Putamen (tissue), 1 donor: ENCODE results near the gene PIK3R5.
A peak's percentile ranks its signal among the peaks of the same experiment; 100 is the strongest.
"Not testable (repeated sequence)": the region's sequence is repeated elsewhere in the genome, so short reads cannot be mapped to it uniquely, and the experiment has no call there.

Experiments
- DNase-seq: peaks from one replicate; pipeline ENCODE4 v3.0.0-alpha.2; 2016; ENCODE audit warnings: low spot score

The PIK3R5 gene, protein sequence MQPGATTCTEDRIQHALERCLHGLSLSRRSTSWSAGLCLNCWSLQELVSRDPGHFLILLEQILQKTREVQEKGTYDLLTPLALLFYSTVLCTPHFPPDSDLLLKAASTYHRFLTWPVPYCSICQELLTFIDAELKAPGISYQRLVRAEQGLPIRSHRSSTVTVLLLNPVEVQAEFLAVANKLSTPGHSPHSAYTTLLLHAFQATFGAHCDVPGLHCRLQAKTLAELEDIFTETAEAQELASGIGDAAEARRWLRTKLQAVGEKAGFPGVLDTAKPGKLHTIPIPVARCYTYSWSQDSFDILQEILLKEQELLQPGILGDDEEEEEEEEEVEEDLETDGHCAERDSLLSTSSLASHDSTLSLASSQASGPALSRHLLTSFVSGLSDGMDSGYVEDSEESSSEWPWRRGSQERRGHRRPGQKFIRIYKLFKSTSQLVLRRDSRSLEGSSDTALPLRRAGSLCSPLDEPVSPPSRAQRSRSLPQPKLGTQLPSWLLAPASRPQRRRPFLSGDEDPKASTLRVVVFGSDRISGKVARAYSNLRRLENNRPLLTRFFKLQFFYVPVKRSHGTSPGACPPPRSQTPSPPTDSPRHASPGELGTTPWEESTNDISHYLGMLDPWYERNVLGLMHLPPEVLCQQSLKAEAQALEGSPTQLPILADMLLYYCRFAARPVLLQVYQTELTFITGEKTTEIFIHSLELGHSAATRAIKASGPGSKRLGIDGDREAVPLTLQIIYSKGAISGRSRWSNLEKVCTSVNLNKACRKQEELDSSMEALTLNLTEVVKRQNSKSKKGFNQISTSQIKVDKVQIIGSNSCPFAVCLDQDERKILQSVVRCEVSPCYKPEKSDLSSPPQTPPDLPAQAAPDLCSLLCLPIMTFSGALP

DNA sequence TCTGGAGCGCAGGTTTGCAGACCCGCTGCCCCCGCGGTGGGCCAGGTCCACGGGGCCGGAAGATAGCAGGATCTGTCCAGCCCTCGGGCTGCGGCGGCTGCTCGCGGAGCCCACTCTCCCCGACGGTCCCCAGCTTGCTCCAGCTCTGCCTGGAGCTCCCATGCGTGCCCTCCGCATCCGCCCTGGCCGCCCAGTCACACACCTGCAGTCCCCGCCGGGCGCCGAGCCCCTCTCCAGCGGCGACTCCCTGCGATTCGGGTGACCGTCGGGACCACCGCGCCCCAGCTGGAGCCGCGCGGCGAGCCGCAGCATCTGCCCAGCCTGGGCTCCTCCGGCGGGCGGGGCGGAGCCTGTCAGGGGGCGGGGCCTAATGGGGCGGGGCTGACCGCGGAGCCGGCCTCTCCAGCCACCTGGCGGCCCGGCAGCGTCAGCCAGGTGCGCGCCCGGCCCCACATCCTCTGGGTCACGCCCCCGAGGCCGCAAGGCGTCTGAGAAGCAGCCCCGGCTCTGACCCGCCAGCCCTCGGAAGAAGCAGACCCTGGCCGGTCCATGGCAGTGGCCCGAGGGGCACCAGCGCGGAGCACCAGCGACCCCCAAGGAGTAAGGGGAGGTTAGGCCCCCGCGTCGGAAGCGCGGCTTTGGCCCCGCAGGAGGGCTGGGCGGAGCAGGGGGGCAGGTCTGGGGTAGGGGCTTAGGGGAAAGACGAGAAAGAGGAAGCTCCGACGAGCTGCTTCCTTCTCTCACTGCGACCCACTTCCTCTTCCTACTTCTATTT lies at the start of gene PIK3R5:
Gene PIK3R5 (minus strand): TSS at position 314 of the 775 bp plus-strand sequence. CDS start 54,213 bp downstream, outside the sequence.
- DNase-seq, result no peak

DNA sequence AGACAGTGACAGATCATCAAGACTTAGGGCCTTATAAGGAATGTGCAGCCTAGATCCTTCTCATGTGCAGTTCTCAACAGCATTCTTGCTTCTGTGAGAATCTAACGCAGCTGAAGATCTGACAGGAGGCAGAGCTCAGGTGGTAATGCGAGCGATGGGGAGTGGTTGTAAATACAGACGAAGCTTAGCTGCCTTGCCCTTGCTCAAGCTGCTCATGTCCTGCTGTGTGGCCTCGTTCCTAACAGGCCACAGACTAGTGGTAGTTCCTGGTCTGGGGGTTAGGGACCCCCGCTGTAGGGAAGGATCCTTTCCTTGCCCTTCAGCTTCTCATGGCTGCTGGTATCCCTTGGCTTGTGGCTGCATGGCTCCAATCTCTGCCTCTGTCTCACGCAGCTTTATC lies 45.5 kb upstream of the PIK3R5 start:
- DNase-seq, result no peak

DNA sequence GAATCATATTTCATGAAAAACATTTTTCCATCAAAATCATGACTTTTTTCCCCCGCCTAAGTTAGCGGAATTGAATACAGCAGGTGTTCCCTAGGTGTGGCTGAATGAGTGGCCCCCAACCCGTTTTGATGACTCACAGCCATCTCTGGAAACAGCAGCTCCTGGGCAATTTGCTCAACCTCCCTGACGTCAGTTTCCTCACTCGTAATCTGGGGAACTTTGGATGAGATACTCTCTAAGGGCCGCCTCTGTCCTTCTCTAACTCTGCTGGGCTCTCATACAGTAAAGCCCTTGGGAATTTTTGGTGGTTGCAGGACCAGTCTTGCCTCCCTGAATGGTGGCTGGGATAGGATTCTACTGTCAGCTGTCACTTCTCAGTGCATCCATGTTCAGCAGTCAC lies 44.2 kb upstream of the PIK3R5 start:
- DNase-seq, result no peak

DNA sequence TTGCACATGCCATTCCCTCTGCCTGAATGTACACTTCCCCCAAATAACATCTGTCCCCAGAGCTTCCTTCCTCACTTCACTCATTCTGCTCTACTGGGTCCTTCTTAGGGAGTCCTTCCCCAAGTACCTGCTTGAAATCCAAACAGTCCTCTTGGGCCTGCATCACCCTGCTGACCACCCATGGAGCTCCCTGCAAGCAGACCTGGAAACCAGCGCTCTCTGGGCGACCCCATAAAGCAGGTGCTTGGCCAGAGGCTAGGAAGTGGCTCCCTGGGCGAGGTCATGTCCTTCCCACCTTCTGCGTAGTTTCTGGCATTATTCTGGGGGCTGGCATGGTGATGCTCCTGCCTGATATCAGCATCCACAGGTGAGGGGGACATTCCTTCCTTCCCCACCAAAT lies 43.6 kb upstream of the PIK3R5 start:
- no peak for DNase-seq

DNA sequence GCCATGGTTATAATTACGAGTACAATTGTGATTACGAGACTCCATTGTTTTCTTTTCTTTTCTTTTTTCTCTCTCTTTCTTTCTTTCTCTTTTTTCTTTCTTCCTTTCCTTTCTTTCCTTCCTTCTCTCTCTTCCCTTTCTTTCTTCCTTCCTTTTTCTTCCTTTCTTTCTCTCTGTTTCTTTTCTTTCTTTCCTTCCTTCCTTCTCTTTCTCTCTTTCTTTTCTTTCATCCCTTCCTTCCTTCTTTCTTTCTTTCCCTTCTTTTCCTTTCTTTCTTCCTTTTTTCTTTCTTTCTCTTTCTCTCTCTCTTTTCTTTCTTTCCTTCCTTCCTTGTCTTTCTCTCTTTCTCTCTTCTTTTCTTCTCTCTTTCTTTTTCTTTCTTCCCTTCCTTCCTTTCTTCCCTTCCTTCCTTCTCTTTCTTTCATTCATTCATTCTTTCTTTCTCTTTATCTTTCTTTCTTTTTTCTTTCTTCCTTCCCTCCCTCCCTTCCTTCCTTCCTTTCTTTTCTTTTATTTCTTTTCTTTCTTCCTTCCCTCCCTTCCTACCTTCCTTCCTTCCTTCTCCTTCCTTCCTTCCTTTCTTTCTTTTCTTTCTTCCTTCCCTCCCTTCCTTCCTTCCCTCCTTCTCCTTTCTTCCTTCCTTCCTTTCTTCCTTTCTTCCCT lies 41.7 kb upstream of the PIK3R5 start:
- no peak for DNase-seq

DNA sequence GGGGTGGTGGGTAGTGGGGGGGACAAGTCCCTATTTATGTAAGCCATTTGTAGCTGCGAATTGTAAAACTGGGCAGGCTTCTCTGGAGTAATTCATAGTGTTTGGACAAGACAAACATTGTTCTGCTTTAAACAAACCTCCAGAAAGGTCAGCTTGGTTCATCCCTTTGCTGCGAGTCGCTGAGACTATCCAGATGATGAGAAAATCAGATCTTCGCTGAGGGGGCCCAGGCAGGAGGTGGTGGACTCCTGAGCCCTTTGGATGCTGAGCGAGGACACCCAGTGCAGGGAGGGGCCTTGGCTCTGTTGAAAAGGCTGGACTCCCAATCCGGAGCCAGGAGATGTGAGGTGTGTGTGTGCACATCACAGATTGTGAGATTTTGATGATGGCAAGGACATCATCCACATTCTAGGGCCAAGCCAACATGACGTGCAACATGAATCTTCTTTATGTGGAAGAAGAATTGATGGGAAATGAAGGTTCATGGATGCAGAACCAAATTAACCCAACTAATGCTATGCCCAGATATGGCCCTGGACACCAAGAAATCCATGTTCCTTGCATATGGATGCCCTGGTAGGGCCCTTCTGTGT lies 40.8 kb upstream of the PIK3R5 start:
- DNase-seq, result no peak

DNA sequence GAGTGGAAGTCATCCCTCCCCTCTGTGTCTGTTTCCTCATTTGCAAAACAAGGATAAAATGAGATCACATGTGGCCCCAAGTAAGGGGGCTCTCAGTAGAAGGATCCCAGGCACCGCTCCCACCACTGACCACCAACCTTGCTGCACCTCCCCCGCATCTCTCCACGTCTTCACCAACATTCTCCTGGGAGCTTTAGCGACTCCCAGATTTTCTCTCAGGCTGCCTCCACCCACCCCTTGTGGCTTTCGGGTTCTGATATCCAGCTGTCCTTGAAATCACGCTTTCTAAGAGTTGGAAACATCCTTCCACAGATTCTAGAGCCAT lies 39.4 kb upstream of the PIK3R5 start:
- DNase-seq, result no peak

DNA sequence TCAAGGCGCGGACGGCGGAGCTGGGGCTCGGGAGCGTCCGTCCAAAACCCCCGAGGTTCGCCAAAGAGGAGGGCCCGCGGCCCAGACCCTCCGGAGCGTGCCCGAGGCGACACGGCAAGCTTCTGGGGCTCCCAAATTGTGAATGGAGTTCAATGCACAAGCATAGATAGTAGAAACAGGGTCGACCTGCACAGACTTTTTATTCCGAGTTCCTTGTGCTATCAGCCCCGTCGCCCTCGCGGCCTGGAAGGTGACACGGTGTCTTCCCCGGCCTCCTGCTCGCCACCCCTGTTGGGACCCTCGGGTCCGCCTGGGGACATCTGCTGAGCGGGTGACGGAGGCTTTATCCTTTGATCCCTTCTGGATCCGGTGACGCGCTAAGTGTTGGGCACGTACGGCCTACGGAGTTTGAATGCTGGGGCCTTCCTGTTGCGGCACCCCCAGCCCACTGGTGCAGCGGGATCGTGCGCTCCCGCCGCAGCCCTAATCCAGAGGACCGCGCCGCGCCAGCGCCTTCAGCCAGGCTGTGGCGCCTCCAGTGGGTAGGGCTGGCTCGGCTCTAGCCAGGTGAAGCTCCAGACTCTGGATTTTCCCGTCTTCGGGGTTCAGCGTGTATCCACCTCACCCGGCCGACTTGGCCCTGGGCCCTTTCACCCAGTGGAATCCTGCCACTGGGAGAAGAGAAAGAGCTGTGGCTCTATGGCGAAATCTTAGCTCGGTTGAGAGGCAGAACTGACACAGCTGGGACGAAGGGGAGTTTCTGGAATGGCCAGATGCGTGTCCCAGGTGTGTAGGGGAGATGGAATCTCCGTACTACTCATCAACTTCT lies 38.8 kb upstream of the PIK3R5 start:
- DNase-seq, result no peak

DNA sequence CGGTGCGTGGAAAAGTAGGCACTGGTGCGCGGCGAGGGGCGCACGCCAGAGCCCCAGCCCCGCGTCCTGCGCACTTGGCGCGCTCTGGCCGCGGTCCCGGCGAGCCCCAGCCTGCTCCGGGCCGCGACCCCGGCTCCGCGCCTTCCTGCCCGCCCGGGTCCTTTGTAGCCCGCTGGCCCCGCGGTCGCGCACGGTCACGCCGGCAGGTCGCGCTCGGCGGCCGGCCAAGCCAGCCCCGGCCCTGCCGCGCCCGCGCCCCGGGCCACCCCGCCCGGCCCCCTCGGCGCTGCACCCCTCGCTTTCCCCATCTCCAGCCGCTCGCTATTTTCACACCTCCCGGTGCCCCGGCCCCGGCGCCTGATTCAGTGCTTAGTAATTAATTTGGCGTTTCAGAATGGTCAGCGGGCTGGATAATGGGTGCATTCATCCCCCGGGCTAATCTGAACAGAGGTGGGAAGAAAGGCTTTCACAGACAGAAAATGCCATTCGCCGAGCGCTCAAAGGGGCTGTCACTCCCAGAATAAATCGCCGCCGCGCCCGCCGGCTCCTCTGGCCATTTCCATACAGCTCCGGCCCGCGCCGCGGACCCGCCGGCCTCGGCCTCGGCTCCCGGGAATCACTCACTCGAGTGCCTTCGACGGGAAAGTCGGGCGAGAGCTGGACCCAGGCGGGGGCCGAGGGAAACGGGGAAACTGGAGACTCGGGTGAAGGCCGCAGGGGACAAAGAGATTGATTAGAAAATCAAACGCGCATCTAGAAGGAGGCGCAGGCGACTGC lies 38.0 kb upstream of the PIK3R5 start:
- DNase-seq, result no peak

DNA sequence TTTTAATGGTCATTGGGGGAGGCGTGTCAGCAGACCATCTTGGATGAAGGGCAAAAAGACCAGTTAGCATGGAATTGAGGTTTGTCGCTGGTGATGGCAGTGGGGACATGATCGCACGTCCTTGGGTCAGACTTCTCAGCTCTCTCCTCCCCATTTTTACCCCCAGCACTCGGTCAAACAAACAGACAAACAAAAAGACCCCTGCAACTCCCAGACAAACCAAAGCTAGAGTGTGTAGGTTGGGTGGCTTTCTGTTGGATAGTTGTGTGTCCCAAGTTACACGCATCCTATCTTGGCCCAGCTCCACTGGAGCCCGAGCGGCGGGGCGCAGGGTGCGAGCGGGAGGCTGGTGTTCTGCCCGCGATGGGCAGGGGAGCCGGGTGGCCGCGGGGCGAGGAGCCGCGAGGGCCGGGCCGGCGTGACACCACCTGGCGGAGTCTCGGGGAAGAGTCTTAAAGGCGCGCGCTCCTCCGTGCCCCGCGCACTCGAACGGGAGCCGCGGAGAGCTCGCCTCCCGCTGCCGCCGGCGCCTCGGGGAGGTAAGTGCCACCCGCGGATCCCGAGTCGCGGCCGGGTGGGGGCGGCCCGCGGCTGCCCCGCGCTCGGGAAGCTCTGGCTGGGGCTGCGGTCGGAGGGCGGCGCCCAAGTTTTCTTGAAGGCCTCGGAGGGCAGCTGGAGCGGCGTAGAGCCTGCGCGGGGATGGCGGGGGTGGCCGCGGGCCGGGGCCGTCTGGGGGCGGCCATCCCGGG lies 37.3 kb upstream of the PIK3R5 start:
- no peak for DNase-seq

DNA sequence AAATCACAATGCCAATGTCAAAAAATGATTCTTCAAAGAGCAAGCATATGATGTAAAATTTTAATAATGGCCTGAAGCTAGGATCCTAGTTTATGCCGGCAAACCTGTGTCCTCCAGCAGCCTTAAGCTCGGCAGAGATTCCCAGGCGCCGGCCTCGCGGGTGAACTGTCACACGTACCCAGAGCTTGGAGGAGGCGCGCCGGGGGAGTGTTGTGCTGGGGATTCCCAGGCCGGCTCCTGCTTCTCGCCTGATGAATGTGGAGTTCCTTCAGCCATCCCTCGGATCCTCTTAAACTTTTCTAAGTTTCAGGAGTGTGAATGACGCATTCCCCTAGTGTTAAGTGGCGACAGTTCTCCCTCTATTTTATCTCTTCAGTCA lies 36.7 kb upstream of the PIK3R5 start:
- no peak for DNase-seq

DNA sequence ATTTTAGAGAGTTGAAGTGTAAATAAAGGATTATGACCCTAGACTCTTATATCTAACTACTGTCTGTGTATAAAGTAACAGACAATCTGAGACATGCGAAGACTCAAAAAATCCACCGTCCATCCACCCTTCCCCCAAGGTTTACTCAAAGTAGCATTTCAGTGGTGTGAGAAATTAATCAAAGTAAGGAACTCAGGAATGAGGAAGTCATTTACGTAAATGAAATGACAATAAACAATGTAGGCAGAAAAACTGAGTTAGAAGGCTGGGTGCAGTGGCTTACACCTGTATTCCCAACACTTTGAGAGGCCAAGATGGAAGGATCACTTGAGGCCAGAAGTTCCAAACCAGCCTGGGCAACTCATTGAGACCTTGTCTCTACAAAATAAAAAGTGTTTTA lies 36.1 kb upstream of the PIK3R5 start:
- DNase-seq, result no peak

DNA sequence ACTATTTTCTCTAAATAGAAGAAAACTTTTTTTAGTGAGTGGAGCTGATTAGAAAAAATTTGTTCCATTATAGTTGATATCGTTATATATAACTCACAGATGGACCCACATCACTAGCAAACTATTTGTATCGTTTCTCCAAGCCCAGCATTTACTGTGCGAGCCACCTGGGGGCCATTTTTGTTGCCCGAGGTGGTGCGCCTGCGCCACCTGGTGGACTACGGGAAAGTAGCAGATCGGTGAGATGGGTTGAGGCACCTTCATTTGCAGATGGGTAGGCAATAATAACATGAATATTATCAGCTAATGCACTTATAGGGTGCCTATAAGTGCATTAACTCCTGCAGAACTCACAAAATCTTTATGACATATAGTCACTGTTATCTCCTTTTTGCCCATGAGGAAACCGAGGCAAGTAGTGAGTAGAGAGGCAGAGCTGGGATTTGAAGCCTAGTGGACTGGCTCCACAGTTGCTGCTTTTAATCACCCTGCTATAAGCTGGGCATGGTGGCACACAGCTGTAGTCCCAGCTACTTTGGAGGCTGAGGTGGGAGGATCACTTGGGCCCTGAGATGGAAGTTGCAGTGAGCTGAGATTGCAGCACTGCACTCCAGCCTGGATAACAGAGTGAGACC lies 32.6 kb upstream of the PIK3R5 start:
- DNase-seq, result no peak

DNA sequence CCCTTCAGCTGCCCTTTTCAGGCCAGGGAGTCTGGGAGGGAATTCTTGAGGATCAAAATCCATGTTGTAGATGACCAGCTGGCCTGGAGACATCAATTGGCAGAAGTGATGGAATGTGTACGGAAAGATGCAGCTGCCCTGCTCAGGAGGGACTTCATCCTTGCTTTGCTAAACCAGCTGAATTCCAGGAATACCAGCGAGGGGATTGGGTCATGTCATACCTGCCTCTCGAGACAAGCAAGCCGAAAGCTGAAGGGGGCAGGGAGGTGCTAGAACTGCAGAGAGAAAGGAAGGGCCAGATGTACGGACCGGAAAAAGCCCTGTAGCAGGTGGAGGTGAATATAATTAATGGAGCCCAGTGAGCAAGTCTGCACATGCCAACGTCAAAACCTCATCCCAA lies 30.2 kb upstream of the PIK3R5 start:
- DNase-seq, result no peak

DNA sequence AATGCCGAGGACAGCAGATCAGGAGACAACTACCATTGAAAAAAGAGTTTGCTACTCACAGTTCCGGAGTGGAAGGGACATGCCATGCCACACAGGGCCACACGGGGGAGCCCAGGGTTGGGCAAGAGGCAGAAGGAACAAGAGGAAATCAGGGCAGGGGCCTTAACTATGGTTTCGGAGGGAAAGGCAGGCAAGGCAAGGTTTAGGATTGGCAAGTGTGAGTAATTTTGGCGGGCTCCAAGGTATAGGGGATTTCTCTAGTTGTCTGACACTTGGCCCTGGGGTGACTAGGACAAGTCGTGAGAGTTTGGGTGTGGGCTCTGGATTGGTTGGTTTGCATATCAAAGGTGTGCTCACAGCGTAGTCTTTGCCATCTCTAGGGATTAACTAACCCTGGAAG lies 28.8 kb upstream of the PIK3R5 start:
- no peak for DNase-seq

DNA sequence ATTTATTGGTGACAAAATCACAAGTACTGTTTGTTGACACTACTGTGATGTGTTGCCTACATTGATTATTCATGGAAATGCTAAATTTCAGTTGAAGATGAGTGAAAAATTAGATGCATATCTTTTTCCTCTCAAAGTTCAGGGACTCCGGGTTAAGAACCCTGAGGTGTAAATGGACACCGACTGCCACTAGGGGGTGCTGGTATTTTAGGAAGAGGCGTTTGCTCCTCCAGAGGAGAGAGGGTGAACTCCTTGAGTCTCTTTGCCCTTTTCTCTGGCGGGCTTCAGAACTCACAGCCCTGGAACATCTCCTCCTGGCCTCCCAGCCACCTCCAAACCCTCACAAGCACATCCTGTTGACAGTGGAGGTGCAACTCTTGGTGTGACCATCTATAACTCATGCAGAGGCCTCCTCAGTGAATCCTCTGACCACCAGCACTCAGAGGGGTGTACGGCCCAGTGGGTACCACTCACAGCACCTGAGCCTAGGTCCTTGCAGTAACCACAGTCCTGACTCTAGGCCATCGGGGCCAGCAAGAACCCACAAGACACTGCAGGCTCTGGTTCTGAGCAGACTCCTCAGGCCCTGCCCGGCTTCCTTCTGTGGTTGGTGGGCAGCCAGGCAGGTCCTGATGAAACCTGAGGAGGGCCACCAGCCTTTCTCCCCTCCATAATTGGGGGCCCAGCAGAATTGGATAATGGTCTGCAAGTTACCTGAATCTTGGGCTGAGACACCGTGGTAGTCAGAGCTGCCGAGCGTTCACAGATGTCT lies 26.2 kb upstream of the PIK3R5 start:
- peak; percentile 37 for DNase-seq

DNA sequence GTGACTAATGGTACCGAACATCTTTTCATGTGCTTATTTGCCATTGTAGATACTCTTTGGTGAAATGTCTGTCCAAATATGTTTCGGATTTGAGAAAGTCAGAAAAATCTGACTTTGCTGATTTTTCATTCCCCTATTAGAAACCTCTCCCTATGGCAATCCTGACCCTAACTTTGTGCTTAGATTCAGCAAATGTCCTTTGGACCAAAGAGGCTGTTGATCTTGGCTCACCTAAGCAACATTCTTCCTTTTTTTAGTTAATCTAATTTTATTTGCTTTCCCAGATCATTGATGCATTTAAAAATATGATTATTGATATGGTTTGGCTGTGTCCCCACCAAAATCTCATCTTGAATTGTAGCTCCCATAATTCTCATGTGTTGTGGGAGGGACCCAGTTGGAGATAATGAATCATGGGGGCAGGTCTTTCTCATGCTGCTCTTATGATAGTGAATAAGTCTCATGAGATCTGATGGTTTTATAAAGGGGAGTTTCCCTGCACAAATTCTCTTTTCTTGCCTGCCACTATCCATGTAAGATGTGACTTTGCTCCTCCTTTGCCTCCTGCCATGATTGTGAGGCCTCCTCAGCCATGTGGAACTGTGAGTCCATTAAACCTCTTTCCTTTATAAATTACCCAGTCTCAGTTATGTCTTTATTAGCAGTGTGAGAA lies 22.9 kb upstream of the PIK3R5 start:
- DNase-seq, result not testable (repeated sequence)
